Measurements from ENCODE around the gene CNOT6L. TPM values are rescaled to one million over a fixed set of nuclear protein-coding genes. Genes with fewer than 3 reads are reported as not detected.

CNOT6L gene
- total and polyA plus RNA-seq, 5 experiments from 2014 or later: 58.3 to 231 (median 61.5) TPM

Other genes starting within 250 kb of the CNOT6L start
- not detected for gene CXCL13, start 213.5 kb downstream of the CNOT6L start, total RNA-seq
- not detected for gene CXCL13, start 213.5 kb downstream of the CNOT6L start, polyA plus RNA-seq
- 10 to 100 TPM; 27.0 to 28.7 TPM for gene MRPL1, start 43.5 kb upstream of the CNOT6L start, total RNA-seq
- gene MRPL1, start 43.5 kb upstream of the CNOT6L start, polyA plus RNA-seq: 10 to 100 TPM; 35.6 to 37.9 (median 37.1) TPM
- not detected for gene FRAS1, start 238.0 kb upstream of the CNOT6L start, total RNA-seq
- gene FRAS1, start 238.0 kb upstream of the CNOT6L start, polyA plus RNA-seq: under 1 TPM in 2 of 3 donors, not detected in 1; 0.02 to 0.06 TPM